Measurements from ENCODE around the gene TSC22D2. TPM values are rescaled to one million over a fixed set of nuclear protein-coding genes. Genes with fewer than 3 reads are reported as not detected.

Gene TSC22D2
- 10 to 100 TPM; 46.1 to 58.6 (median 56.2) TPM for polyA plus RNA-seq (ENCODE audit: insufficient read length in 3 of 3)
- long read RNA-seq, donor 1, full-length matches to known transcripts = 8 of 8 reads
- long read RNA-seq, donor 1, partial matches to known transcripts = 0 of 8 reads
- long read RNA-seq, donor 1, other reads (novel, unspliced or antisense) = 0 of 8 reads
- long read RNA-seq, donor 2, transcript TSC22D2-203 (3 exons, 2,093 nt) = major isoform, 8 of 9 reads
- long read RNA-seq, donor 2, partial matches to known transcripts = 0 of 9 reads
- long read RNA-seq, donor 2, other reads (novel, unspliced or antisense) = 0 of 9 reads
- long read RNA-seq, donor 3, transcript TSC22D2-202 (2 exons, 930 nt) = major isoform, 5 of 10 reads
- long read RNA-seq, donor 3, transcript TSC22D2-203 (3 exons, 2,093 nt) = major isoform, 5 of 10 reads
- long read RNA-seq, donor 3, partial matches to known transcripts = 0 of 10 reads
- long read RNA-seq, donor 3, other reads (novel, unspliced or antisense) = 0 of 10 reads
- long read RNA-seq, donor 4, partial matches to known transcripts = 0 of 3 reads
- long read RNA-seq, donor 4, other reads (novel, unspliced or antisense) = 0 of 3 reads
- long read RNA-seq, donor 5, full-length matches to known transcripts = 12 of 12 reads
- long read RNA-seq, donor 5, partial matches to known transcripts = 0 of 12 reads
- long read RNA-seq, donor 5, other reads (novel, unspliced or antisense) = 0 of 12 reads
- long read RNA-seq, donor 6, full-length matches to known transcripts = 14 of 14 reads
- long read RNA-seq, donor 6, partial matches to known transcripts = 0 of 14 reads
- long read RNA-seq, donor 6, other reads (novel, unspliced or antisense) = 0 of 14 reads
- long read RNA-seq, donor 7, transcript TSC22D2-203 (3 exons, 2,093 nt) = major isoform, 25 of 281 reads
- long read RNA-seq, donor 7, transcript TSC22D2-202 (2 exons, 930 nt) = minor isoform, 11 of 281 reads
- long read RNA-seq, donor 7, partial matches to known transcripts = 21 of 281 reads
- long read RNA-seq, donor 7, other reads (novel, unspliced or antisense) = 224 of 281 reads
- long read RNA-seq, donor 8, transcript TSC22D2-203 (3 exons, 2,093 nt) = major isoform, 5 of 7 reads
- long read RNA-seq, donor 8, partial matches to known transcripts = 0 of 7 reads
- long read RNA-seq, donor 8, other reads (novel, unspliced or antisense) = 0 of 7 reads
- long read RNA-seq, donor 9, transcript TSC22D2-203 (3 exons, 2,093 nt) = major isoform, 13 of 16 reads
- long read RNA-seq, donor 9, partial matches to known transcripts = 0 of 16 reads
- long read RNA-seq, donor 9, other reads (novel, unspliced or antisense) = 0 of 16 reads
- long read RNA-seq, donor 10, full-length matches to known transcripts = 12 of 61 reads
- long read RNA-seq, donor 10, partial matches to known transcripts = 49 of 61 reads
- long read RNA-seq, donor 10, other reads (novel, unspliced or antisense) = 0 of 61 reads
- long read RNA-seq, donor 11, transcript TSC22D2-203 (3 exons, 2,093 nt) = major isoform, 12 of 16 reads
- long read RNA-seq, donor 11, partial matches to known transcripts = 0 of 16 reads
- long read RNA-seq, donor 11, other reads (novel, unspliced or antisense) = 0 of 16 reads
- long read RNA-seq, donor 12, transcript TSC22D2-203 (3 exons, 2,093 nt) = major isoform, 11 of 15 reads
- long read RNA-seq, donor 12, partial matches to known transcripts = 0 of 15 reads
- long read RNA-seq, donor 12, other reads (novel, unspliced or antisense) = 0 of 15 reads
- long read RNA-seq, donor 13, transcript TSC22D2-203 (3 exons, 2,093 nt) = major isoform, 7 of 8 reads
- long read RNA-seq, donor 13, partial matches to known transcripts = 0 of 8 reads
- long read RNA-seq, donor 13, other reads (novel, unspliced or antisense) = 0 of 8 reads
- long read RNA-seq, donor 14 = 0 reads
- long read RNA-seq, donor 15, transcript TSC22D2-203 (3 exons, 2,093 nt) = major isoform, 8 of 15 reads
- long read RNA-seq, donor 15, partial matches to known transcripts = 7 of 15 reads
- long read RNA-seq, donor 15, other reads (novel, unspliced or antisense) = 0 of 15 reads
- long read RNA-seq, donor 16, transcript TSC22D2-203 (3 exons, 2,093 nt) = major isoform, 5 of 8 reads
- long read RNA-seq, donor 16, partial matches to known transcripts = 0 of 8 reads
- long read RNA-seq, donor 16, other reads (novel, unspliced or antisense) = 0 of 8 reads

DNA sequence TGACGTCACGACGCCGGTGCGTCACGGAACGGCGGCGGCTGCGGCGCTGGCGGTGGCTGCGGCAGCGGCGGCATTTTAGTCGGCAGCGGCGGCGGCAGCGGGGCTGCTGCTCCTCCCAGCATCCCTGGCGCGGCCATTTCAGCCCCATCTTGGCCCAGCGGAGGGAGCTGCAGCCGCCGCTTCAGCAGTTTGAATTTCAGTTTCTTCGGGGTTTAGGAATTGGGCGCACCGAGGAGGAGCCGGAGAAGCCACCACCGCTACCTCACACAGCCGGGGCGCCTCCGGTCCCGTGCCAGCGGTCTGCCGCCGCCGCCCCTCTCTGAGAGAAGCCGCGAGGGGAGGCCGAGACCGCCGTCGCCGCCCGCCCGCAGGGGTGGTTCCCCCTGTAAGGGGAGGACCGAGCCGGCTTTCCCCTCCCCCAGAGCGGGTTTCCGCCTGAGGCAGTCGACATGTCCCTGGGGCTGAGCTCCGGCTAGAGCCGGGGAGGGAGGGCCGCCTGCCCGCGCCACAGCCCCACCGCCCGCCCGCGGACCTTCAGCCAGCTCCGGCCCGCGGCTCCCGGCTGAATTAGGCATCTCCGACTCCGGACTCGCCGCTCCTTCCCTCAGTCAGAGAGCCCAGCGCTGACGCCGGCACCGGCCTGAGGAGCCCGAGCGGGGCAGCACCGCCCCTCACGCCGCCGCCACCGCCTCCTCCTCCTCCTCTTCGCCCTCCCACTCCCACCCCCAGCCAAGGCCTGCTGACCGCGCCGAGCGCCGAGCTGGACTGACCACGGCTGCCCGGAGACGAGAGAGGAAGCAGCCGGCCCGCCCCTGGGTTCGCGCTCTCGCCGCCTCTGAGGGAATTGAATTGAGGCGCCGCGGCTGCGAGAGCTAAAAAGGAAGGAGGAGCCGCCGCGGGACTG is at the start of gene TSC22D2:
TSC22D2 (plus strand) TSS at position 78 of the 904 bp plus-strand sequence. CDS start 1,053 bp downstream, outside the sequence.
- DNase-seq = peak; percentile 96

DNA sequence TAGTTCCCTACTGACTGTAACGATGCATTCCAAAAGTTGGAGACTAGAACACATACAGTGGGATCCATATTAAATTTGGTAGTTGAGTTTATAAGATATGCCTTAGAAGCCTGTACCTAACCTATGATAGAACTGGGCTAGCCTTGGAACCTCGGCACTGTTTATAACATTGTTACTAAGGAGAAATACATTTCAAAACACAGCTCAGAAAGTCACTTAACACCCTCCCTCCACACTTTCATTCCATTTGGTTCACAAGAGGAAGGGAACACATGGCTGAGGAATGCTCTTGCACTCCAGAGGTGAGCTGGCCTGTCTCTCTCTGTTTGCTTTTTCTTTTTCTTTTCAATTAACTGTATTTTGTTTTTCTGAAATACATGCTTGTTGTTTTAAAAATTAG is 48.7 kb upstream of the TSC22D2 start:
- DNase-seq = no peak

GRCh38 chr3:150360966-150361365 is 47.1 kb upstream of the TSC22D2 start:
- no peak for DNase-seq

DNA sequence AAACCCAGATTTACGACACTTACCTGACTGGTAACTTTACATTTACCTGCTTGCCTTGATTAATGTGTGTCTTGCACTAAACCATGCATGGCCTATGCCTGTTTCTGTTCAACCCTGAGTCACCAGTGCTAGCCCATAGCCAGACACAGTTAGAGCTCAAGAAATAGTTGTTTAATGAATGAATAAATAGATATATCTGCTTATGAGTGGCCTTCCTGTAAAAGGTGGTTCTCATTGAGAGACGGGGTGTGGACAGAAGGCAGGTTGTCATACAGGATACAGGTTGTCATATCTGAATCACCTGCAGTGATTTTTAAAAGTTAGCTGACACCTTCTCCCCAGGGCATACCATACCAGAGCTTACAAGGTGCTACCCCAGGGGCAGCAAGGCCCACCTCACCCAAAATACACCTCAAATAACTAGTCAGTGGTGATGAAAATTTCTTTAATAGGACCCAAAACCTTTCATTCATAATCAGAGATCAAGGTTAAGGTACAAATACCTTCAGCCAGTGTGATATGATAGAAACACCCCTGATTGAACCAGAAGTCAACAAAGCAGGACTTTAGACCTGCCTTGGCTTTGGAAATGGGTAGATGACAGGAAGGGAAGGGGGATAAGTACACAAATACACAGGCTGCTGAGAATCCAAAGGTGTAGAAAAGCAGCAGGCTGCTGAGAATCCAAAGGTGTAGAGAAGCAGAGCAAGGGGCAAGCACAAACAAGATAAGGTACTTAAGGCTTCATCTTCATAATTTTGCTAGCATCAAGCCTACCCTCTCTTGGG is 45.4 kb upstream of the TSC22D2 start:
- no peak for DNase-seq

- DNase-seq = no peak
Measured at GRCh38 chr3:150363420-150363819, 44.7 kb upstream of the TSC22D2 start.

GRCh38 chr3:150365132-150365604 is 42.9 kb upstream of the TSC22D2 start:
- no peak for DNase-seq

GRCh38 chr3:150367757-150368156 is 40.3 kb upstream of the TSC22D2 start:
- DNase-seq = no peak

GRCh38 chr3:150370122-150370602 is 37.9 kb upstream of the TSC22D2 start:
- DNase-seq = peak; percentile 82

DNA sequence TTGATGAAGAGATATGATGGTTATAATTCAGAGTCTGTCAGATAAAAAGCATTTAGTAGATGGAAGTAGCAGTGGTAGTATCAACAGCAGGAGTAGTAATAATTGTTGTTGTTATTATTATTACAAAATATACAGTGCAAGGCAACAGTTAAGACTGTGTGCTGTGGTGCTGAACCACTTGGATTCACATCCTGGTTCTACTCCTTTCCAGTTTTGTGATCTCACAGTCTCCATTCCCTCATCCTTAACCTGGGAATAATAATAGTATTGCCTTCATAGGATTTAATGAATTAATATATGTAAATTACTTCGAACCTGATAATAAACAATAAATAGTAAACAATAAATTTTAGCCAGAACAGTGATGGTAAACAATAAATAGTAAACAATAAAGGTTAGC is 37.1 kb upstream of the TSC22D2 start:
- no peak for DNase-seq

DNA sequence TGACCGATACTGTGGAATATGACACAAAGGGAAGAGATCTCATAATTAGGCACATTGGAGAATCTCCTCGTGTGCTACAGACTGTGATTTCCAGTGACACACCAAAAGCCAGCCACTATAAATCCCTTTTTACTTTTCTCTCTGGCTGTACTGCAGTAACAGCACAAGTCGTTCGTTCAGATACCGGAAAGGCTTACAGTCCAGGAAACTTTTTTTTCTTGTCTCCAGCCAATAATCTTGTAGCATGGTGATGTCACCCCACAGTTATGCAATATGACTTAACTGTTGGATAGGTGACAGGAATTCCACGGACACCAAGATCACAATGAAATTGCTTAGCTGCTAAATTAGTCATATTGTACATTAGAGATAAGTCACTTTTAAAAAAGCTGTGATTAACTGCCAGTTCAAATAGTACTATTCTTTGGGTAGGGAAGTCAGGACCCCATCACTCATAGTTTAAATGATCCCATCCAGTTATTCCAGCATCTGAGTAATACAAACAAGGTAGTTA is 36.3 kb upstream of the TSC22D2 start:
- DNase-seq = peak; percentile 95

- no peak for DNase-seq
Measured at GRCh38 chr3:150372320-150372719, 35.8 kb upstream of the TSC22D2 start.

- DNase-seq = no peak
Measured at GRCh38 chr3:150372722-150373121, 35.4 kb upstream of the TSC22D2 start.

DNA sequence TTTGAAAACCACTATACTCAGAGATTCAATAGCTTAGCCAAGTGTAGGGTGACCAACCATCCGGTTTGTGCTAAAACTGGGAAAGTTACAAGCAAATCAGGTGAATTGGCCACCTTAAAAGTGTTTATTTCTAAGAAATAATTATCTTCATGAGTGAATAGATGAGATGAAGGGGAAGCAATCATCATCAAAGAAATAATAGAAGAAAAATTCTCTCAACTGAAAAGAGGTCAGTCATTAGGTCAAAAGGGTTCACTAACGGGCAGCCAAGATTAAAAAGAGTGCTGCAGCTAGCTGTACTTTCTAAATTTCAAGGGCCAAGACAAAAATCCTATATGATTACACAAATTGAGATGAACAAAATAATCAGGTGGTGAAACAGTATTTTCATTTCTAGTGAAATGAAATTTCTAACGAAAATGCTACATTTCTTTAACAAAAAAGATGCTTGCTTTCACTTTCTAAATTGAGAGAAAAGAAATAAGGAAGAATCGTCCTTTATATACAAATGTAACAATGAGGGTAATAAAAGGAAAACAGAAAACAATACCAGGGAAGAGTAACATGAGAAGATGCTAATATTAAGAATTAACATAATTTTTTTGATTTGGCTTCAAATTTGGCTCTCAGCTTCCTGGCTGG is 34.7 kb upstream of the TSC22D2 start:
- DNase-seq = no peak

DNA sequence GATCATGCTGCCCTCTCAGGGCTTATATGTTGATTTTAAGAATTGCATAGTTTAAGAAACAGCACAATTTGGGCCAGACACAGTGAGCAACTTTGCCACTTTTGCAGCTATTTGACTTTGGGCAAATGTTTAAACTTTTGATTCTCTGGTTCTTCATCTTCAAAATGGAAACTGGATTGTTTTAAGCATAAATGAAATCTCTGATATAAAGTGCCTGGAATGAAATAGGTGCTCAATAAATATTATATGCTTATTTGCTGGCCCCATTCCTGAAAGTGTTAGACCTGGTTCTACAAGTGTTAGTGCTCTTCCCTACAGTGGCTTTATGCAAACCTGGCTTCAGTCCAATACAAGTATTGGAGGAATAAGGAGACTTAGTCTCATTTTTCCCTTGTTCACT is 33.1 kb upstream of the TSC22D2 start:
- DNase-seq = no peak

DNA sequence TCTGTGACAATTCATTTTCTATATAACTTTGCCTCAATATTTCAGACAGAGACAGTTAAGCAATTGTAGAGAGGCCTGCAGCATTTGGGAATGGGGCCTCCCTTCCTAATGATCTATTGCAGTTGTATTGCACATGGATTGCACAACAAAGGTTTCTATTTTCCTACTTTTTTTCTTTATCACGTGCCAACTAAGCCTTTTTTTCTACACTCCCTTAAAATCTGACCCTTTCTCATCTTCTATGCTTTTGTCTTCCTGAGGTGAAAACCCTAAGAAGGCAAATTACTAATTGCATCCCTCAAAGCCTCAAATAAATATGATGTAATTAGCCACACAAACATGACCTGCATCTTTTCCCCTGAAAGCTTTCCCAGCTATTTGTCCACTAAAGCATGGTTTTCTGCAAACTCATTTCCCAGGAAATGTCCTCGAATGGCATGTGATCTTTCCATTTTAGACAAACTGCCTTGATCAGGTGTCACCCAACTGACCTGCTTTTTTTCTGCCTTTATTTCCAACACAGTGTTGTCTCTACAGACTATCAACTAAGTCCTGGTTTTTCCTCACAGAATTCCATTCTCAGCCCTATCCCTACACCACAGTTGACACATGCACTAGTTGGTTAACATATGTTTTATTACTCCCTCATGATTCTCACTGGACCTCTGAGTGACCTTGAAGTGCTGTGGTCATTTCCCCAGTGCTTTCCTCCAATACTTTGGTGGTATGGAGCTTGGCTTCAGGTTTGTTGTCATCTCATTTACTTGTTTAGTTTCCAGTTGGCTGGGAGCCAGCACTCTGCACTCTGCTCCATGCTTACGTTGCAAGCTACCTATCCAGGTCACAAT is 31.9 kb upstream of the TSC22D2 start:
- DNase-seq = no peak
